Suprapubic skin (tissue), 3 donors: ENCODE data around the gene SLC9A9.

Source experiments
- CTCF ChIP-seq, 2 donors: fragments of 200-600 bp in 1 of 2; fragments of 450-650 bp in 1 of 2; sonication (generic) in 1 of 2; IDR thresholded peaks; one replicate each; pipeline ENCODE4 v1.5.1; 2016 to 2019; ENCODE audit warnings: antibody characterized with exemption in 2 of 2, mild to moderate bottlenecking in 1 of 2, moderate library complexity in 1 of 2
- POLR2A ChIP-seq, 2 donors: fragments of 450-650 bp; IDR thresholded peaks; one replicate each; pipeline ENCODE4 v1.6.1; 2017; ENCODE audit warnings: antibody characterized with exemption in 2 of 2, mild to moderate bottlenecking in 2 of 2, moderate library complexity in 2 of 2

- no peak for TF ChIP-seq POLR2A (IDR thresholded peaks at IDR 0.05)
- TF ChIP-seq CTCF (IDR thresholded peaks at IDR 0.05): no peak
Measured at GRCh38 chr3:143363949-143364348, 484.3 kb downstream of the SLC9A9 start.
